ENCODE measurements around the gene AQP1. TPM values are rescaled to one million over a fixed set of nuclear protein-coding genes. Genes with fewer than 3 reads are reported as not detected.

AQP1 gene
- total and polyA plus RNA-seq, 2 of the 8 experiments (the other 6 are each of a cell fraction or from before 2014, with no cell fraction given): 0.18 to 0.19 TPM

DNA sequence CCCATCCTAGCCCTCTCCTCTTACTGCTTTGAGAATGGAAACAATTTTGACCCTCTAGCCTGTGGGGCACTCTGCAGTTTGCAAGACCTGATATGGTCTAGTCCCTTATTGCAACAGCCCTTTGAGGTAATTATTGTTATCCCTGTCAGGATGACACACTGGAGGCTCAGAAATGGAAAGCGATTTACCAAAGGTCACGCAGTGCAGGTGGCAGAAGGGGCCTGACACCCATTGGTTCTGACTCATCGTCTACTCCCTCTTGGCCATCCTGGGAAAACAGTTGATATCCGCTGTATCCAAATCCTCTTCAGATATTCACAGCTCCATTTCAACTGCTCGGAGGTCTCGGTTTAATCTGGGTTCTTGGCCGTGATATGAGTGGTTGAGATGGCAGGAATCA lies 44.7 kb upstream of the AQP1 start:
- Histone ChIP-seq H3K9me3 (ENCODE audit: insufficient read depth in 2 of 2, low read depth in 1 of 2, low read length in 1 of 2) (no peaks in the 10 kb centered on the region), H3K79me1 (ENCODE audit: low read depth, low read length) (no peaks in the 10 kb centered on the region), H4K8ac (ENCODE audit: extremely low read depth, insufficient read depth, low read length) (no peak overlapping the region), H3K4ac (replicated peaks; ENCODE audit: insufficient read length, low read depth, low read length) (no peak overlapping the region), H2BK120ac (replicated peaks; ENCODE audit: low read depth, low read length) (no peak overlapping the region), H2BK20ac (ENCODE audit: low read length) (no peak overlapping the region), H3K56ac (replicated peaks; ENCODE audit: insufficient read length, low read depth, low read length) (no peak overlapping the region), H3K4me3 (ENCODE audit: extremely low read depth in 1 of 4, insufficient read depth in 2 of 4, low read depth in 3 of 4, low read length in 4 of 4) (no peak overlapping the region), H3K79me2 (ENCODE audit: control insufficient read depth in 1 of 2, insufficient read depth in 2 of 2, low read length in 2 of 2) (no peaks in the 10 kb centered on the region), H3K4me1 (replicated peaks in 1 of 4; ENCODE audit: control insufficient read depth in 3 of 4, insufficient read depth in 4 of 4, low read length in 3 of 4) (no peaks in the 10 kb centered on the region), H2BK5ac (ENCODE audit: low read depth, low read length) (no peak overlapping the region), H2AFZ (ENCODE audit: low read length) (no peak overlapping the region), H3K27me3 (replicated peaks in 1 of 4; ENCODE audit: control insufficient read depth in 3 of 4, extremely low read depth in 1 of 4, insufficient read depth in 3 of 4, low read length in 3 of 4) (no peaks in the 10 kb centered on the region), H4K20me1 (replicated peaks in 1 of 2; ENCODE audit: control insufficient read depth in 1 of 2, insufficient read depth in 2 of 2, low read length in 2 of 2) (no peaks in the 10 kb centered on the region), H3K18ac (ENCODE audit: extremely low read depth, low read length) (no peak overlapping the region), H3K9ac (replicated peaks in 1 of 4; ENCODE audit: extremely low read depth in 1 of 4, low read depth in 3 of 4, low read length in 3 of 4) (no peak overlapping the region; a peak in 1 of 7 replicates), H3K36me3 (ENCODE audit: control insufficient read depth in 2 of 4, insufficient read depth in 4 of 4, low read length in 3 of 4) (no peaks in the 10 kb centered on the region), H3K23ac (ENCODE audit: insufficient read length) (no peak overlapping the region), H4K91ac (replicated peaks; ENCODE audit: insufficient read length, low read length) (no peak overlapping the region), H3K23me2 (ENCODE audit: low read depth, low read length) (no peaks in the 10 kb centered on the region), H4K5ac (ENCODE audit: insufficient read length, low read depth, low read length) (no peak overlapping the region), H2BK12ac (ENCODE audit: low read depth, low read length) (no peak overlapping the region), H3K14ac (ENCODE audit: insufficient read length) (no peak overlapping the region), H3K27ac (ENCODE audit: low read depth, low read length) (no peak overlapping the region), H2AK5ac (ENCODE audit: low read depth, low read length) (no peak overlapping the region), H3K4me2 (ENCODE audit: insufficient read depth in 1 of 2, low read depth in 2 of 2, low read length in 2 of 2) (no peak overlapping the region), H2BK15ac (ENCODE audit: low read length) (no peak overlapping the region)
- FAIRE-seq (no peak), DNase-seq (ENCODE audit: low read depth in 1 of 2, low spot score in 2 of 2) (no peak)
- ChIA-PET POLR2A (ENCODE audit: partially characterized antibody) (no interaction called here), CTCF (ENCODE audit: partially characterized antibody) (interaction anchor here (1.2 to 1.9 kb wide), 3 partner anchors 18 to 41 kb away, joined by 3 to 4 read pairs (median 3); no protein-coding TSS in a partner anchor)
- TF ChIP-seq BRCA1 (IDR thresholded peaks at IDR 0.05; ENCODE audit: low read depth, low read length) (no peak), SIX5 (IDR thresholded peaks at IDR 0.05; ENCODE audit: low read depth, low read length) (no peak), RNF2 (IDR thresholded peaks at IDR 0.05; ENCODE audit: borderline replicate concordance, low read depth, low read length, missing control alignments, poor library complexity, severe bottlenecking) (no peak), ASH2L (IDR thresholded peaks at IDR 0.05; ENCODE audit: low read length) (no peak), KDM4A (IDR thresholded peaks at IDR 0.05; ENCODE audit: low read depth, low read length, severe bottlenecking) (no peak), EGR1 (IDR thresholded peaks at IDR 0.05; ENCODE audit: borderline replicate concordance, low read depth, low read length) (no peak), TAF7 (optimal IDR thresholded peaks at IDR 0.05; ENCODE audit: borderline replicate concordance, low read depth, low read length) (no peak), SIN3A (conservative IDR thresholded peaks at IDR 0.05 in 1 of 2, IDR thresholded peaks at IDR 0.05 in 1 of 2; ENCODE audit: low read depth in 1 of 2, low read length in 2 of 2) (no peak), PHF8 (conservative IDR thresholded peaks at IDR 0.05; ENCODE audit: low read depth, low read length) (no peak), SP2 (IDR thresholded peaks at IDR 0.05; ENCODE audit: low read length) (no peak), TBP (IDR thresholded peaks at IDR 0.05; ENCODE audit: low read depth, low read length) (no peak)
- TF ChIP-seq, protein P1, sequence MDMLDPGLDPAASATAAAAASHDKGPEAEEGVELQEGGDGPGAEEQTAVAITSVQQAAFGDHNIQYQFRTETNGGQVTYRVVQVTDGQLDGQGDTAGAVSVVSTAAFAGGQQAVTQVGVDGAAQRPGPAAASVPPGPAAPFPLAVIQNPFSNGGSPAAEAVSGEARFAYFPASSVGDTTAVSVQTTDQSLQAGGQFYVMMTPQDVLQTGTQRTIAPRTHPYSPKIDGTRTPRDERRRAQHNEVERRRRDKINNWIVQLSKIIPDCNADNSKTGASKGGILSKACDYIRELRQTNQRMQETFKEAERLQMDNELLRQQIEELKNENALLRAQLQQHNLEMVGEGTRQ (IDR thresholded peaks at IDR 0.05; ENCODE audit: low read length): no peak
- 92% methylated on average over 7 of the region's 7 CpGs; no CpG with 5 or more reads in 1 of the 2 experiments for WGBS, 2 experiments (ENCODE audit: extremely low coverage in 1 of 2, insufficient coverage in 1 of 2, insufficient read length in 1 of 2, insufficient replicate concordance in 2 of 2, low coverage in 1 of 2, low lambda C conversion rate in 2 of 2, missing lambda C conversion rate in 1 of 2)
